ENCODE results near the gene BORCS6. TPM values are rescaled to one million over a fixed set of nuclear protein-coding genes. Genes with fewer than 3 reads are reported as not detected.

Gene BORCS6
- total RNA-seq, 1 experiment from 2014 or later: 6.4 TPM

GRCh38 chr17:8206536-8206935 lies 16.6 kb upstream of the BORCS6 start:
- no peak for DNase-seq (ENCODE audit: low read depth, low spot score)
- peaks cover 12 to 23% of the 10 kb centered on the region in 2 experiments; a peak in 3 of 4 replicates for H3K4me1 ChIP-seq (ENCODE audit: control insufficient read depth in 1 of 2, insufficient read depth in 2 of 2, low read length in 2 of 2)
- TF ChIP-seq POLR2AphosphoS5 (IDR thresholded peaks at IDR 0.05; ENCODE audit: low read depth, low read length) (no peak), EGR1 (IDR thresholded peaks at IDR 0.05; ENCODE audit: low read depth) (no peak), ZBTB33 (IDR thresholded peaks at IDR 0.05; ENCODE audit: extremely low read depth, insufficient replicate concordance, low read length) (no peak), SRF (IDR thresholded peaks at IDR 0.05; ENCODE audit: low read depth) (no peak), SIN3A (IDR thresholded peaks at IDR 0.05; ENCODE audit: low read depth) (no peak), TCF7L2 (IDR thresholded peaks at IDR 0.05; ENCODE audit: borderline replicate concordance, extremely low read depth, insufficient read depth, insufficient read length) (no peak), JUND (IDR thresholded peaks at IDR 0.05) (no peak), ELF1 (IDR thresholded peaks at IDR 0.05; ENCODE audit: borderline replicate concordance, low read depth) (no peak), FOSL1 (IDR thresholded peaks at IDR 0.05; ENCODE audit: low read depth) (no peak), SP1 (IDR thresholded peaks at IDR 0.05; ENCODE audit: low read depth) (no peak), EZH2phosphoT487 (IDR thresholded peaks at IDR 0.05; ENCODE audit: borderline replicate concordance) (no peak)
- H2AFZ ChIP-seq (ENCODE audit: low read depth, low read length, poor library complexity, severe bottlenecking): no peak overlapping the region
- H3K4me3 ChIP-seq (replicated peaks in 1 of 2; ENCODE audit: low read depth in 1 of 2, low read length in 2 of 2): no peak overlapping the region
- POLR2A ChIA-PET: interaction anchor here (1.1 kb wide), 1 partner anchor 16 kb away, joined by 3 read pairs; the partner anchor contains the start of gene BORCS6
- no peak overlapping the region for H3K4me2 ChIP-seq (ENCODE audit: low read length)
- H3K27ac ChIP-seq (ENCODE audit: low read depth, low read length): no peak overlapping the region
- BruUV-seq (replicated peaks): no TSS peak
- H3K9me3 ChIP-seq (ENCODE audit: control insufficient read depth in 1 of 2, insufficient read depth in 1 of 2, low read depth in 1 of 2, low read length in 2 of 2): no peaks in the 10 kb centered on the region
- peaks cover 3% of the 10 kb centered on the region; the same call in 1 of the 2 replicates for H4K20me1 ChIP-seq (ENCODE audit: insufficient read depth)
- no peaks in the 10 kb centered on the region for H3K9me2 ChIP-seq (ENCODE audit: insufficient read depth)
- intact Hi-C loops (cut with micrococcal nuclease): no loop called here
- CTCF ChIA-PET: no interaction called here
- no peak for ATAC-seq
- H3K79me2 ChIP-seq (ENCODE audit: insufficient read depth, low read length): peaks cover 48% of the 10 kb centered on the region
- peaks cover 21 to 41% of the 10 kb centered on the region in 2 experiments for H3K36me3 ChIP-seq (ENCODE audit: control insufficient read depth in 1 of 2, insufficient read depth in 2 of 2, low read length in 2 of 2)
- no peaks in the 10 kb centered on the region for H3K27me3 ChIP-seq (ENCODE audit: insufficient read depth, low read length)
- RAD21 ChIA-PET (ENCODE audit: low non-redundant PET in 1 of 2, low total read pairs in 2 of 2, uncharacterized antibody in 2 of 2, unreplicated experiment in 2 of 2): no interaction called here
- H3K9ac ChIP-seq (ENCODE audit: low read length): no peak overlapping the region
